SK-N-MC (cell line): ENCODE results near the gene TTC39A.

Experiments used
- EZH2 ChIP-seq: fragments of 200-600 bp; sonication (generic); IDR thresholded peaks from one replicate; pipeline ENCODE4 v1.6.1; 2017; ENCODE audit warnings: antibody characterized with exemption
- FOXP2 ChIP-seq: optimal IDR thresholded peaks from 2 replicates; pipeline ENCODE3; 2011; ENCODE audit warnings: mild to moderate bottlenecking, moderate library complexity; ENCODE audit not compliant: insufficient read depth; ENCODE audit errors: extremely low read length, control extremely low read depth
- POLR2AphosphoS5 ChIP-seq: IDR thresholded peaks from 2 replicates; pipeline ENCODE4 v1.6.1; 2012; ENCODE audit warnings: mild to moderate bottlenecking, low read depth, low read length, borderline replicate concordance

DNA sequence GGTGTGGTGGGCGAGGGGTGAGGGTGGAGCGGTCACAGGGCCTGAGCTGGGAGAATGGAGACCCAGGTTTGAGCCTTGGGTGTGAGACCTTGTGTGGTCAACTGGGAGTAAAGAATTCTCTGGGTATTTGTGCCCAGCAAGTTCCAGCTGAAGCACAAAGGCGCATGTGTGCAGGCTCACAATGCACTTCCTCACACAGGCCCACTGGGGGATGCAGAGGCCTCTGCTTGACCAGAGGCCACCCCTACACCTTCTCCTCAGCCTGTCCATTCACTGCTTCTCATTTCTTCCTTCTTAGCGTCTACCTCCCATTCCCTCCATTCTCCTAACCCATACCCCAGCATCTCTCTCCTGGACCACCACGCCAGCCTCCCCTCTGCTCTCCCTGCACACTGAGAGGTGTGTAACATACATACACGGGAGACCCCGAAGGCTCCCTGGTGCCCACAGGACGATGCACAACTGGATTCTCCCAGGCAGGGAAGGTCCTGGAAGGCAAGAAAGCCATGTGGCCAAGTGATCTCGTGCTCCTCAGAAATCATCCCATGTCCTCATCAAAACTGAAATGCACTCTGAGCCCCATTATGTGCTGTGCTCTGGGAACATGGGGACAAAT is 12.3 kb upstream of the TTC39A start:
- TF ChIP-seq POLR2AphosphoS5 (no peak), EZH2 (no peak), FOXP2 (no peak)
